Activated CD4-positive, alpha-beta T cell treated with anti-CD3 and anti-CD28 coated beads, Interleukin-2, Interleukin-6, amounts not matched to agents 100 ng/mL and 50 ng/mL, durations not matched to agents 16 hours and 8 hours (primary cell): ENCODE measurements around the gene ABI1.

Experiments
- DNase-seq: peaks from one replicate; pipeline ENCODE4 v3.0.0-alpha.2; 2020

The ABI1 gene

GRCh38 chr10:26706936-26707335 is 153.8 kb downstream of the ABI1 start:
- DNase-seq: no peak

- no peak for DNase-seq
These were observed 154.6 kb downstream of the ABI1 start for GRCh38 chr10:26706206-26706605.

DNA sequence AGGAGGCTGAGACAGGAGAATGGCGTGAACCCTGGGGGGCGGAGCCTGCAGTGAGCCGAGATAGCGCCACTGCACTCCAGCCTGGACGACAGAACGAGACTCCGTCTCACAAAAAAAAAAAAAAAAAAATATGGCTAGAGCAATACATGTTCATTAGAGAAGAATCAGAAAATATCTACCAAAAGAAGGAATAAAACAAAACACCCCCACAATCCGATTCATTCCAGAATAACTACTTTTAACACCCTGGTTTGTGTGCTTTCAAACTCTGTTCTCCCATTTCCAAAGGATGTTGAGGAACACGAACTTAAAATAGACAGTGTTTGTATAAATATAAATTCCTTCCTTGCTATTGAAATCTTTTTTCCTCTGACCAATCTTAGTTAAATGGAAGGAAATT is 156.8 kb downstream of the ABI1 start:
- DNase-seq: no peak

- no peak for DNase-seq
These were observed 157.7 kb downstream of the ABI1 start for GRCh38 chr10:26703096-26703495.

- no peak for DNase-seq
These were observed 159.7 kb downstream of the ABI1 start for GRCh38 chr10:26700884-26701630.

DNA sequence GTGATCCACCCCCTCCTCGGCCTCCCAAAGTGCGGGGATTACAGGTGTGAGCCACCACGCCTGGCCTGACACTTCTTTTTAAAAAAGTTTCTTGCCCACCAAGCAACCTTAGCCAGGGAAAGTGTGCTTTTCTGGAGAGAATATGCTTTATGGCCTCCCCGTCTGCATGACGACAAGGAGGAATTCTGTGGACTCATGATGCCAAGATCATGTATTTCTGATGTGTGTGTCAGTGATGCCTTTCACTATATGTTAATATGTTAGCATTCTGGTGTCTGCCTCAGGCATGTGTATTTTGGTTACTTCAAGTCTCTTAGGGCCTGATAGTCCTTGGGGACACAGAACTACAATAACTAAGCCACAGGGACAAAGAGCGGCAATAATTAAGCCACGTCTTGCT is 161.1 kb downstream of the ABI1 start:
- no peak for DNase-seq

GRCh38 chr10:26698909-26699308 is 161.8 kb downstream of the ABI1 start:
- DNase-seq: no peak

DNA sequence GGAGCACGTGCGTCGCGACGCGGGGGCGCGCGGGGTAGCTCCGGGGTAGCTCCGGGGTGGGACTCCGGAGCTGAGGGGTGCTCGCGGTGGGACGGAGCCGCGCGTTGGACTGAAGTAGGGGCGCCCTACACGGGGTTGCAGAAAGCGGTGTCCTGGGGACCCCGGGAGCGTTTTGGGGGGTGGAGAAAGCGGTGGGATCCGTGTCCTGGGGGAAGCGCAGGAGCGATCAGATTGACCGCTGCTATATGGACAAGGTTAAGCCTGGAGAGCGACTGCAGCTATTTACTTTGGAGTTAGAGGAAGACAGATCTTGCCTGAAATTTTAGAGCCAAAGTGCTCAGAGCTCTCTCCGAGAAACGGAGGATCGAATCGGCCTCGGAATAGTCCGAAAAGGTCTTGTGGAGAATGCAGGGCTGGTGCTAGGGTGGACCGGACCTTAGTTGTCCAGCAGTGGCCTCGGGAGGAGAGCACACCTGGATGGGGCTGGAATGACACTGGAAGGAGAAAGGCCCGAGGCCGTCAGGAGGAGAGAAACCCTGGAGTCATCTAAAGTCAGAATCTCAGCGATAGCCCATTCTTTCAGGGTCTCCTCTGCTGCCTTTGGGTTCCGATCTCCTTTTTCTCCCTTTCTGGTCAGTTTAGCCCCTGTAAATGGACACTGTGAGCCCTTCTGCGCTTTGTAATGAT is 162.7 kb downstream of the ABI1 start:
- DNase-seq: no peak

- DNase-seq: peak; percentile 80
These were observed 163.4 kb downstream of the ABI1 start, which contains the start of gene PDSS1 for GRCh38 chr10:26697163-26697921. PDSS1 (plus strand) TSS chr10:26697701; CDS start chr10:26697712, 11 bp downstream.

DNA sequence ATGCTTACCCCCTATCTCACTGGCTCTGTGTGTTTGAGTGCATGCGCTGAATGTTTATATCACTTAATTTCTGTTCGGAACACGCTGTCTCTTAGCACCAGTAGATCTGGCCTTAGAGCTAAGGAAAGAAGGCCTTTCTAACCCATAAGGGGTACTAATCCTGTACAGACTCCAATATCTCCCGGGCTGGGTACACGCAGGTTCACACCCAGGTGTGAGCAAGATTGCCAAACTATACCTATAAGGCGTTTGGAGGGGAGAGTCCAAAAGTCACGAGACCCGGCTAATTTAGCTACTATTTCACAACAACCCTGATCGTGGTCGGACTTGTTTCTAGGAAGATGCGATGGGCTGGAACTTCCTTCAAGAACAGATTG is 164.0 kb downstream of the ABI1 start:
- no peak for DNase-seq
